H1 (cell line): ENCODE results near the gene DLGAP3. TPM values are rescaled to one million over a fixed set of nuclear protein-coding genes. Genes with fewer than 3 reads are reported as not detected.
"Not testable (repeated sequence)": the region's sequence is repeated elsewhere in the genome, so short reads cannot be mapped to it uniquely, and the experiment has no call there.

Experiments
- CTCF ChIA-PET: fragments of 300-600 bp; sonication (Branson Sonifier 250); formaldehyde crosslinking; loops from one replicate; lab custom pipeline; 2021; ENCODE audit not compliant: partially characterized antibody; lab: Charles Lee
- POLR2A ChIA-PET: fragments of 300-600 bp; sonication (Branson Sonifier 250); formaldehyde crosslinking; loops from one replicate; lab custom pipeline; 2021; ENCODE audit warnings: inconsistent platforms; ENCODE audit not compliant: partially characterized antibody; lab: Charles Lee
- DNase-seq, 2 experiments: peaks; one replicate each; pipeline versions ENCODE4 v3.0.0 to v3.0.0-alpha.2; 2010 to 2022; ENCODE audit warnings: low spot score in 2 of 2, low read depth in 1 of 2, mixed read lengths in 1 of 2
- FAIRE-seq: peaks from 2 replicates; lab custom pipeline; 2011; peaks lifted over from hg19 to GRCh38; lab: Jason Lieb, UNC
- H2AFZ ChIP-seq: 2 replicates; pipeline ENCODE4 v1.8.1; 2012; ENCODE audit warnings: low read length, inconsistent platforms
- H2AK5ac ChIP-seq: 2 replicates; pipeline ENCODE4 v1.6.1; 2013; ENCODE audit warnings: low read depth, low read length
- H2BK120ac ChIP-seq: replicated peaks from 2 replicates; pipeline ENCODE3; 2013; ENCODE audit warnings: low read depth, low read length, inconsistent platforms
- H2BK12ac ChIP-seq: 2 replicates; pipeline ENCODE4 v1.6.1; 2013; ENCODE audit warnings: low read depth, low read length
- H2BK15ac ChIP-seq: 2 replicates; pipeline ENCODE4 v1.6.1; 2013; ENCODE audit warnings: low read length
- H2BK20ac ChIP-seq: 2 replicates; pipeline ENCODE4 v1.6.1; 2013; ENCODE audit warnings: low read length
- H2BK5ac ChIP-seq: 2 replicates; pipeline ENCODE4 v1.6.1; 2013; ENCODE audit warnings: low read depth, low read length
- H3K14ac ChIP-seq: 2 replicates; pipeline ENCODE4 v1.6.1; 2013; ENCODE audit warnings: inconsistent platforms; ENCODE audit not compliant: insufficient read length
- H3K18ac ChIP-seq: 2 replicates; pipeline ENCODE4 v1.6.1; 2013; ENCODE audit warnings: low read length; ENCODE audit errors: extremely low read depth
- H3K23ac ChIP-seq: 2 replicates; pipeline ENCODE4 v1.6.1; 2013; ENCODE audit warnings: inconsistent platforms; ENCODE audit not compliant: insufficient read length
- H3K23me2 ChIP-seq: 2 replicates; pipeline ENCODE4 v1.6.1; 2013; ENCODE audit warnings: low read depth, low read length
- H3K27ac ChIP-seq: 2 replicates; pipeline ENCODE4 v1.6.1; 2011; ENCODE audit warnings: low read depth, low read length, inconsistent platforms
- H3K27me3 ChIP-seq, 4 experiments: replicated peaks in 1 of 4; 1 replicate in 1 of 4; 2 replicates in 3 of 4; pipeline versions ENCODE4 v1.6.1 to v1.8.1; 2011 to 2013; ENCODE audit warnings: low read length in 3 of 4, mild to moderate bottlenecking in 3 of 4, inconsistent platforms in 2 of 4, mixed read lengths in 2 of 4, moderate library complexity in 1 of 4; ENCODE audit not compliant: control insufficient read depth in 3 of 4, insufficient read depth in 3 of 4; ENCODE audit errors: extremely low read depth in 1 of 4
- H3K36me3 ChIP-seq, 4 experiments: 2 replicates each; pipeline versions ENCODE4 v1.6.1 to v1.8.1; 2011 to 2013; ENCODE audit warnings: mild to moderate bottlenecking in 4 of 4, low read length in 3 of 4, moderate library complexity in 2 of 4, control low read depth in 1 of 4, inconsistent platforms in 1 of 4; ENCODE audit not compliant: insufficient read depth in 4 of 4, control insufficient read depth in 2 of 4
- H3K4ac ChIP-seq: replicated peaks from 2 replicates; pipeline ENCODE3; 2013; ENCODE audit warnings: low read length, low read depth, mixed read lengths, inconsistent platforms; ENCODE audit not compliant: insufficient read length
- H3K4me1 ChIP-seq, 4 experiments: replicated peaks in 1 of 4; 1 replicate in 1 of 4; 2 replicates in 3 of 4; pipeline versions ENCODE4 v1.6.1 to v1.8.1; 2011 to 2013; ENCODE audit warnings: low read length in 3 of 4, inconsistent platforms in 2 of 4, mixed read lengths in 1 of 4; ENCODE audit not compliant: insufficient read depth in 4 of 4, control insufficient read depth in 3 of 4
- H3K4me2 ChIP-seq, 2 experiments: 2 replicates each; pipeline versions ENCODE4 v1.6.1 to v1.8.1; 2011 to 2013; ENCODE audit warnings: low read depth in 2 of 2, low read length in 2 of 2, control low read depth in 1 of 2, inconsistent platforms in 1 of 2, mild to moderate bottlenecking in 1 of 2; ENCODE audit not compliant: insufficient read depth in 1 of 2
- H3K4me3 ChIP-seq, 4 experiments: fragments of 200-600, 300-600 bp in 1 of 4; sonication (generic), shearing (Covaris generic), sonication (Bioruptor Twin) in 1 of 4; 2 replicates each; pipeline versions ENCODE4 v1.5.1 to v1.8.1; 2011 to 2016; ENCODE audit warnings: low read length in 4 of 4, low read depth in 3 of 4, control low read depth in 2 of 4, inconsistent platforms in 2 of 4, mild to moderate bottlenecking in 2 of 4, mixed read lengths in 1 of 4, moderate library complexity in 1 of 4; ENCODE audit not compliant: insufficient read depth in 2 of 4; ENCODE audit errors: extremely low read depth in 1 of 4
- H3K56ac ChIP-seq: replicated peaks from 2 replicates; pipeline ENCODE3; 2013; ENCODE audit warnings: low read depth, mild to moderate bottlenecking, mixed read lengths, low read length, inconsistent platforms; ENCODE audit not compliant: insufficient read length
- H3K79me1 ChIP-seq: 2 replicates; pipeline ENCODE4 v1.6.1; 2013; ENCODE audit warnings: low read depth, low read length, control low read depth
- H3K79me2 ChIP-seq, 2 experiments: 2 replicates each; pipeline versions ENCODE4 v1.6.1 to v1.8.1; 2012 to 2013; ENCODE audit warnings: low read length in 2 of 2, mild to moderate bottlenecking in 2 of 2, inconsistent platforms in 1 of 2; ENCODE audit not compliant: insufficient read depth in 2 of 2, control insufficient read depth in 1 of 2
- H3K9ac ChIP-seq, 4 experiments: replicated peaks in 1 of 4; 1 replicate in 1 of 4; 2 replicates in 3 of 4; pipeline versions ENCODE4 v1.6.1 to v1.8.1; 2011 to 2013; ENCODE audit warnings: low read depth in 3 of 4, low read length in 3 of 4, control low read depth in 2 of 4, mild to moderate bottlenecking in 2 of 4, moderate library complexity in 2 of 4, inconsistent platforms in 1 of 4; ENCODE audit errors: extremely low read depth in 1 of 4
- H3K9me3 ChIP-seq, 2 experiments: 2 replicates each; pipeline versions ENCODE4 v1.6.1 to v1.8.1; 2012 to 2013; ENCODE audit warnings: mild to moderate bottlenecking in 2 of 2, moderate library complexity in 2 of 2, control low read depth in 1 of 2, inconsistent platforms in 1 of 2, low read depth in 1 of 2, low read length in 1 of 2, mixed read lengths in 1 of 2; ENCODE audit not compliant: insufficient read depth in 2 of 2
- H4K20me1 ChIP-seq, 2 experiments: replicated peaks in 1 of 2; 2 replicates each; pipeline versions ENCODE3 to v1.8.1; 2011 to 2013; ENCODE audit warnings: inconsistent platforms in 2 of 2, low read length in 2 of 2, mild to moderate bottlenecking in 1 of 2; ENCODE audit not compliant: insufficient read depth in 2 of 2, control insufficient read depth in 1 of 2
- H4K5ac ChIP-seq: 2 replicates; pipeline ENCODE4 v1.6.1; 2013; ENCODE audit warnings: low read length, low read depth, mixed read lengths, inconsistent platforms; ENCODE audit not compliant: insufficient read length
- H4K8ac ChIP-seq: 2 replicates; pipeline ENCODE4 v1.8.0; 2013; ENCODE audit warnings: mild to moderate bottlenecking, moderate library complexity, low read length, inconsistent platforms; ENCODE audit not compliant: insufficient read depth; ENCODE audit errors: extremely low read depth
- H4K91ac ChIP-seq: replicated peaks from 2 replicates; pipeline ENCODE3; 2013; ENCODE audit warnings: low read length, mixed read lengths, inconsistent platforms; ENCODE audit not compliant: insufficient read length
- GABPA ChIP-seq: IDR thresholded peaks from 2 replicates; pipeline ENCODE4 v1.6.1; 2011; ENCODE audit warnings: mild to moderate bottlenecking, low read length, moderate library complexity, borderline replicate concordance; ENCODE audit not compliant: insufficient read depth
- SUZ12 ChIP-seq: fragments of 200-600 bp; sonication (generic); IDR thresholded peaks from 2 replicates; pipeline ENCODE4 v1.6.1; 2012; ENCODE audit warnings: mild to moderate bottlenecking, inconsistent platforms, low read length, moderate library complexity, mixed read lengths
- WGBS, 2 experiments: shearing (Covaris generic) in 1 of 2; methylation state at CpG; one replicate each; pipeline versions ENCODE4 v1.1.6 to v1.1.7; 2013 to 2015; ENCODE audit warnings: low lambda C conversion rate in 2 of 2, mixed read lengths in 2 of 2, inconsistent platforms in 1 of 2, low coverage in 1 of 2, missing lambda C conversion rate in 1 of 2; ENCODE audit not compliant: insufficient replicate concordance in 2 of 2, insufficient coverage in 1 of 2, insufficient read length in 1 of 2; ENCODE audit errors: extremely low coverage in 1 of 2, missing lambda C conversion rate in 1 of 2; 5-methylcytosine and 5-hydroxymethylcytosine counted together
- polyA plus RNA-seq, 7 experiments: library from polyadenylated mRNA; depleted of rRNA in 3 of 7; stranded (reverse) in 5 of 7; unstranded in 2 of 7; fragments of >200 nt in 5 of 7; fragments of 200-250 nt in 2 of 7; gene quantifications; 1 replicate in 5 of 7; 2 replicates in 1 of 7; 4 replicates in 1 of 7; pipeline versions ENCODE4 v1.2.1 to v1.2.3, GENCODE V29; 2011 to 2013; ENCODE audit warnings: missing spikeins in 2 of 7, mixed read lengths in 2 of 7
- total RNA-seq: library from RNA; stranded (reverse); fragmentation: NEBNext Ultra II Directional; extraction: Animal tissue kit (Norgen Biotek cat#: 25700); gene quantifications from 2 replicates; pipeline ENCODE4 v1.2.1, GENCODE V29; 2021

Gene DLGAP3
- total and polyA plus RNA-seq, 2 of the 8 experiments (the other 6 are each of a cell fraction or from before 2014, with no cell fraction given), result 3.8 to 13.2 TPM

- TF ChIP-seq SUZ12, result no peak
- TF ChIP-seq GABPA, result no peak
These were observed 107.2 kb downstream of the DLGAP3 start (continued) for GRCh38 chr1:34822202-34822601.

GRCh38 chr1:34818862-34819261 is 110.6 kb downstream of the DLGAP3 start:
- H3K4me1 ChIP-seq, H3K27ac ChIP-seq, H3K9ac ChIP-seq, H2AK5ac ChIP-seq, H3K79me1 ChIP-seq, H2AFZ ChIP-seq, FAIRE-seq, H3K27me3 ChIP-seq, H3K4me2 ChIP-seq, POLR2A ChIA-PET, H4K20me1 ChIP-seq, H3K18ac ChIP-seq, H3K4ac ChIP-seq, H3K4me3 ChIP-seq, H4K5ac ChIP-seq, H3K79me2 ChIP-seq, H3K36me3 ChIP-seq, H4K8ac ChIP-seq, DNase-seq, CTCF ChIA-PET, H2BK120ac ChIP-seq, H2BK20ac ChIP-seq, H3K56ac ChIP-seq, H2BK12ac ChIP-seq, H3K23me2 ChIP-seq, H3K9me3 ChIP-seq, H2BK5ac ChIP-seq, H2BK15ac ChIP-seq, H3K14ac ChIP-seq, H4K91ac ChIP-seq, H3K23ac ChIP-seq: not testable (repeated sequence)
- 88% methylated on average over 2 of the region's 2 CpGs; no CpG with 5 or more reads in 1 of the 2 experiments for WGBS, 2 experiments
